IPS-18a (cell line): ENCODE results near the gene NT5C2.
"Not testable (repeated sequence)": the region's sequence is repeated elsewhere in the genome, so short reads cannot be mapped to it uniquely, and the experiment has no call there.

Source experiments
- H3K27ac ChIP-seq: one replicate; pipeline ENCODE4 v1.5.1; 2013; ENCODE audit warnings: low read length
- H3K27me3 ChIP-seq: one replicate; pipeline ENCODE4 v1.6.1; 2013; ENCODE audit warnings: mild to moderate bottlenecking, low read length; ENCODE audit not compliant: control insufficient read depth, insufficient read depth
- H3K36me3 ChIP-seq: one replicate; pipeline ENCODE4 v1.6.1; 2013; ENCODE audit warnings: low read depth, low read length; ENCODE audit not compliant: control insufficient read depth
- H3K4me1 ChIP-seq: one replicate; pipeline ENCODE4 v1.6.1; 2013; ENCODE audit warnings: low read depth, low read length; ENCODE audit not compliant: control insufficient read depth
- H3K4me3 ChIP-seq: one replicate; pipeline ENCODE4 v1.5.1; 2013; ENCODE audit warnings: low read length
- H3K9ac ChIP-seq: one replicate; pipeline ENCODE4 v1.6.1; 2013; ENCODE audit warnings: mild to moderate bottlenecking, low read length, moderate library complexity
- H3K9me3 ChIP-seq: one replicate; pipeline ENCODE4 v1.6.1; 2013; ENCODE audit warnings: low read depth, low read length; ENCODE audit not compliant: control insufficient read depth

The NT5C2 gene

GRCh38 chr10:103216362-103216761 lies 23.3 kb upstream of the NT5C2 start:
- H3K9ac ChIP-seq, H3K27me3 ChIP-seq, H3K9me3 ChIP-seq, H3K36me3 ChIP-seq, H3K4me1 ChIP-seq, H3K27ac ChIP-seq, H3K4me3 ChIP-seq: not testable (repeated sequence)

GRCh38 chr10:103215601-103216000 lies 22.5 kb upstream of the NT5C2 start:
- no peak overlapping the region for H3K4me3 ChIP-seq
- no peaks in the 10 kb centered on the region for H3K36me3 ChIP-seq
- H3K9ac ChIP-seq: no peak overlapping the region
- H3K27me3 ChIP-seq: no peaks in the 10 kb centered on the region
- no peak overlapping the region for H3K27ac ChIP-seq
- H3K9me3 ChIP-seq: no peaks in the 10 kb centered on the region
- peaks cover 8% of the 10 kb centered on the region for H3K4me1 ChIP-seq

- H3K4me1 ChIP-seq, H3K36me3 ChIP-seq, H3K9ac ChIP-seq, H3K27me3 ChIP-seq, H3K4me3 ChIP-seq, H3K27ac ChIP-seq, H3K9me3 ChIP-seq: not testable (repeated sequence)
Measured at GRCh38 chr10:103210262-103210661, 17.2 kb upstream of the NT5C2 start.

GRCh38 chr10:103207643-103208042 lies 14.6 kb upstream of the NT5C2 start:
- H3K4me1 ChIP-seq: peaks cover 18% of the 10 kb centered on the region
- H3K27me3 ChIP-seq, H3K9me3 ChIP-seq, H3K4me3 ChIP-seq, H3K27ac ChIP-seq, H3K36me3 ChIP-seq, H3K9ac ChIP-seq: not testable (repeated sequence)

- no peaks in the 10 kb centered on the region for H3K36me3 ChIP-seq
- H3K27ac ChIP-seq: no peak overlapping the region
- no peak overlapping the region for H3K9ac ChIP-seq
- peaks cover 18% of the 10 kb centered on the region for H3K4me1 ChIP-seq
- H3K4me3 ChIP-seq: no peak overlapping the region
- no peaks in the 10 kb centered on the region for H3K27me3 ChIP-seq
- H3K9me3 ChIP-seq: no peaks in the 10 kb centered on the region
Measured at GRCh38 chr10:103207141-103207540, 14.1 kb upstream of the NT5C2 start.

- not testable (repeated sequence) for H3K27me3 ChIP-seq, H3K9me3 ChIP-seq, H3K4me3 ChIP-seq, H3K36me3 ChIP-seq, H3K9ac ChIP-seq, H3K27ac ChIP-seq
- H3K4me1 ChIP-seq: peaks cover 18% of the 10 kb centered on the region
Measured at GRCh38 chr10:103206715-103207114, 13.6 kb upstream of the NT5C2 start.

GRCh38 chr10:103205401-103205800 lies 12.3 kb upstream of the NT5C2 start:
- Histone ChIP-seq H3K9ac (peak overlapping the region; percentile 48), H3K4me1 (peaks cover 18% of the 10 kb centered on the region), H3K27ac (peak overlapping the region; percentile 88), H3K4me3 (peak overlapping the region; percentile 16)
- H3K36me3 ChIP-seq, H3K27me3 ChIP-seq, H3K9me3 ChIP-seq: not testable (repeated sequence)

GRCh38 chr10:103204353-103205255 lies 11.5 kb upstream of the NT5C2 start:
- Histone ChIP-seq H3K4me1 (peaks cover 18% of the 10 kb centered on the region), H3K9me3 (no peaks in the 10 kb centered on the region), H3K9ac (peak overlapping the region; percentile 48), H3K36me3 (no peaks in the 10 kb centered on the region), H3K27me3 (no peaks in the 10 kb centered on the region), H3K27ac (peak overlapping the region; percentile 88), H3K4me3 (peak overlapping the region; percentile 16)

GRCh38 chr10:103203466-103203865 lies 10.4 kb upstream of the NT5C2 start:
- Histone ChIP-seq H3K36me3 (no peaks in the 10 kb centered on the region), H3K4me3 (no peak overlapping the region), H3K9me3 (no peaks in the 10 kb centered on the region), H3K4me1 (peaks cover 18% of the 10 kb centered on the region), H3K27me3 (no peaks in the 10 kb centered on the region), H3K9ac (no peak overlapping the region), H3K27ac (no peak overlapping the region)

- no peak overlapping the region for H3K9ac ChIP-seq
- H3K27me3 ChIP-seq: no peaks in the 10 kb centered on the region
- no peak overlapping the region for H3K27ac ChIP-seq
- H3K4me3 ChIP-seq: no peak overlapping the region
- peaks cover 18% of the 10 kb centered on the region for H3K4me1 ChIP-seq
- no peaks in the 10 kb centered on the region for H3K36me3 ChIP-seq
- no peaks in the 10 kb centered on the region for H3K9me3 ChIP-seq
Measured at GRCh38 chr10:103202319-103202718, 9.2 kb upstream of the NT5C2 start.

- no peak overlapping the region for H3K27ac ChIP-seq
- no peaks in the 10 kb centered on the region for H3K36me3 ChIP-seq
- no peak overlapping the region for H3K4me3 ChIP-seq
- no peaks in the 10 kb centered on the region for H3K27me3 ChIP-seq
- no peaks in the 10 kb centered on the region for H3K9me3 ChIP-seq
- peaks cover 9% of the 10 kb centered on the region for H3K4me1 ChIP-seq
- no peak overlapping the region for H3K9ac ChIP-seq
Measured at GRCh38 chr10:103199488-103199887, 6.4 kb upstream of the NT5C2 start.

GRCh38 chr10:103198648-103199047 lies 5.6 kb upstream of the NT5C2 start:
- Histone ChIP-seq H3K4me1 (peaks cover 5% of the 10 kb centered on the region), H3K36me3 (no peaks in the 10 kb centered on the region), H3K4me3 (no peak overlapping the region), H3K9me3 (no peaks in the 10 kb centered on the region), H3K27ac (no peak overlapping the region), H3K27me3 (peaks cover 8% of the 10 kb centered on the region), H3K9ac (no peak overlapping the region)
